NT2/D1 (cell line): ENCODE results near the gene TCN1.

Experiments used
- SUZ12 ChIP-seq: IDR thresholded peaks from 2 replicates; pipeline ENCODE4 v1.6.1; 2011; ENCODE audit not compliant: insufficient read length, insufficient read depth; ENCODE audit errors: extremely low read depth
- YY1 ChIP-seq: IDR thresholded peaks from 2 replicates; pipeline ENCODE4 v1.6.1; 2011; ENCODE audit not compliant: insufficient read length, insufficient read depth
- ZNF274 ChIP-seq: IDR thresholded peaks from 2 replicates; pipeline ENCODE4 v1.6.1; 2011; ENCODE audit warnings: mild to moderate bottlenecking, low read depth, low read length

DNA sequence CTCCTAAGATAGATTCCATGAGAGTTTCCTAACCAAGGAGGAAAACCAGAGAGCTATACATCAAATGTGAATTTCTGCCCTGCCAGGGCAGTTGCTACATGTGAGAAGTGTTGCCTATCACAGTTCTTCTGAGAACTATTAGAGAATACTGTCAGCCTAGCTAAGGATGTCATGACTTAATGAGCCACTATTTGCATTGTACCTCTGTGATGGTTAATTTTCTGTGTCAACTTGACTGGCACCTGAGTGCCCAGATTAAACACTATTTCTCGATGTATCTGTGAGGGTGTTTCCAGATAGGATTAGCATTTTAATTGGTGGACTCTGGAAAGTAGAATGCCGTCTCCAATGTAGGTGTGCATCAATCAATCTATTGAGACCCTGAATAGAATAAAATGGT is 1.7 kb upstream of the TCN1 start:
- TF ChIP-seq YY1 = no peak
- no peak for TF ChIP-seq SUZ12
- no peak for TF ChIP-seq ZNF274
